Esophagus muscularis mucosa (tissue), 4 donors: ENCODE data around the gene DUSP6. TPM values are rescaled to one million over a fixed set of nuclear protein-coding genes. Genes with fewer than 3 reads are reported as not detected.

ENCODE experiments used
- DNase-seq: peaks from one replicate; pipeline ENCODE4 v3.0.0-alpha.2; 2017; ENCODE audit errors: extremely low spot score
- H3K27ac ChIP-seq, 4 donors: fragments of 200-600 bp; sonication (generic); replicated peaks in 1 of 4; 1 replicate in 3 of 4; 2 replicates in 1 of 4; pipeline ENCODE4 v1.5.1; 2016 to 2019; ENCODE audit warnings: mild to moderate bottlenecking in 1 of 4
- H3K27me3 ChIP-seq, 4 donors: fragments of 200-600 bp; sonication (generic); one replicate each; pipeline versions ENCODE4 v1.5.1 to v1.6.0; 2016 to 2019
- H3K36me3 ChIP-seq, 4 donors: fragments of 200-600 bp; sonication (generic); one replicate each; pipeline ENCODE4 v1.5.1; 2016 to 2019
- H3K4me1 ChIP-seq, 4 donors: fragments of 200-600 bp; sonication (generic); one replicate each; pipeline ENCODE4 v1.5.1; 2016 to 2019
- H3K4me3 ChIP-seq, 4 donors: fragments of 200-600 bp; sonication (generic); 1 replicate in 2 of 4; 2 replicates in 2 of 4; pipeline ENCODE4 v1.5.1; 2016 to 2019; ENCODE audit warnings: mild to moderate bottlenecking in 4 of 4, moderate library complexity in 1 of 4
- H3K9me3 ChIP-seq, 4 donors: fragments of 200-600 bp; sonication (generic); 1 replicate in 3 of 4; 2 replicates in 1 of 4; pipeline ENCODE4 v1.5.1; 2016 to 2019
- CTCF ChIP-seq, 3 experiments: fragments of 200-600 bp in 2 of 3; fragments of 450-650 bp in 1 of 3; sonication (generic) in 2 of 3; IDR thresholded peaks; one replicate each; pipeline ENCODE4 v1.5.1; 2017 to 2019; ENCODE audit warnings: antibody characterized with exemption in 3 of 3, mild to moderate bottlenecking in 2 of 3, moderate library complexity in 1 of 3
- EP300 ChIP-seq: sonication (generic); formaldehyde crosslinking; IDR thresholded peaks from one replicate; pipeline ENCODE4 v1.6.1; 2017; ENCODE audit warnings: antibody characterized with exemption
- POLR2A ChIP-seq: fragments of 450-650 bp; IDR thresholded peaks from one replicate; pipeline ENCODE4 v1.6.1; 2017; ENCODE audit warnings: antibody characterized with exemption, moderate library complexity, mild to moderate bottlenecking, low read depth
- POLR2AphosphoS5 ChIP-seq, 2 donors: sonication (generic); formaldehyde crosslinking; IDR thresholded peaks; one replicate each; pipeline ENCODE4 v1.6.1; 2017; ENCODE audit warnings: antibody characterized with exemption in 2 of 2
- WGBS: methylation state at CpG from one replicate; pipeline ENCODE4 v1.1.5; 2018; 5-methylcytosine and 5-hydroxymethylcytosine counted together
- intact Hi-C: fragments of 100-400 bp; cut with DNase I; formaldehyde crosslinking; loops from one replicate; pipeline ENCODE4 v1.15.1; 2023
- total RNA-seq, 4 donors: library from RNA; depleted of rRNA; stranded (reverse); fragments of >200 nt; gene quantifications; one replicate each; pipeline versions ENCODE4 v1.1.0 to v1.2.1, GENCODE V29; 2016

The DUSP6 gene
- total RNA-seq, 4 donors from 2014 or later: 62.2 to 108 (median 77.4) TPM

- Histone ChIP-seq H3K9me3 (no peaks in the 10 kb centered on the region), H3K36me3 (no peaks in the 10 kb centered on the region), H3K4me3 (no peak overlapping the region), H3K4me1 (peaks cover 24 to 33% (median 28%) of the 10 kb centered on the region in 4 donors), H3K27me3 (no peaks in the 10 kb centered on the region), H3K27ac (no peak overlapping the region)
- no peak for DNase-seq
- 90% methylated on average over 2 of the region's 2 CpGs for WGBS
- no peak for TF ChIP-seq POLR2A
- no peak for TF ChIP-seq POLR2AphosphoS5 (IDR thresholded peaks at IDR 0.05)
- intact Hi-C loops: no loop called here
These were observed 24.5 kb upstream of the DUSP6 start for GRCh38 chr12:89376844-89377243.

GRCh38 chr12:89376202-89376529 is 23.9 kb upstream of the DUSP6 start:
- Histone ChIP-seq H3K4me1 (peaks cover 26 to 39% (median 29%) of the 10 kb centered on the region in 4 donors), H3K4me3 (no peak overlapping the region), H3K36me3 (no peaks in the 10 kb centered on the region), H3K9me3 (no peaks in the 10 kb centered on the region), H3K27me3 (no peaks in the 10 kb centered on the region), H3K27ac (no peak overlapping the region)
- intact Hi-C loops: no loop called here
- 83% methylated on average over 1 of the region's 1 CpG for WGBS
- no peak for DNase-seq
- TF ChIP-seq POLR2A (no peak), EP300 (no peak), POLR2AphosphoS5 (IDR thresholded peaks at IDR 0.05) (no peak), CTCF (IDR thresholded peaks at IDR 0.05) (no peak)

GRCh38 chr12:89373763-89374572 is 21.7 kb upstream of the DUSP6 start:
- Histone ChIP-seq H3K27me3 (no peaks in the 10 kb centered on the region), H3K27ac (peak overlapping the region; percentile 71 to 84 (median 76)), H3K4me1 (peaks cover 33 to 61% (median 48%) of the 10 kb centered on the region in 4 donors), H3K4me3 (no peak overlapping the region), H3K9me3 (no peaks in the 10 kb centered on the region), H3K36me3 (no peaks in the 10 kb centered on the region)
- no peak for TF ChIP-seq CTCF (IDR thresholded peaks at IDR 0.05)
- no peak for TF ChIP-seq POLR2A
- TF ChIP-seq POLR2AphosphoS5 (IDR thresholded peaks at IDR 0.05): peak; percentile 54 to 71
- no peak for TF ChIP-seq EP300
- no peak for DNase-seq
- 14% methylated on average over 2 of the region's 2 CpGs for WGBS
- intact Hi-C loops: no loop called here

- TF ChIP-seq POLR2A: no peak
- TF ChIP-seq EP300: no peak
- no peak for TF ChIP-seq POLR2AphosphoS5 (IDR thresholded peaks at IDR 0.05)
- TF ChIP-seq CTCF (IDR thresholded peaks at IDR 0.05): no peak
- Histone ChIP-seq H3K36me3 (no peaks in the 10 kb centered on the region), H3K27ac (peak overlapping the region; percentile 71 to 84 (median 76)), H3K27me3 (no peaks in the 10 kb centered on the region), H3K4me3 (no peak overlapping the region), H3K9me3 (no peaks in the 10 kb centered on the region), H3K4me1 (peaks cover 33 to 67% (median 56%) of the 10 kb centered on the region in 4 donors)
- intact Hi-C loops: no loop called here
- no peak for DNase-seq
- 91% methylated on average over 6 of the region's 6 CpGs for WGBS
These were observed 20.5 kb upstream of the DUSP6 start for GRCh38 chr12:89372584-89373370.

- 70% methylated on average over 7 of the region's 7 CpGs for WGBS
- Histone ChIP-seq H3K36me3 (no peaks in the 10 kb centered on the region), H3K9me3 (no peaks in the 10 kb centered on the region), H3K27ac (no peak overlapping the region), H3K27me3 (no peaks in the 10 kb centered on the region), H3K4me3 (no peak overlapping the region), H3K4me1 (peaks cover 33 to 67% (median 56%) of the 10 kb centered on the region in 4 donors)
- no peak for DNase-seq
- TF ChIP-seq EP300: no peak
- no peak for TF ChIP-seq POLR2A
- TF ChIP-seq POLR2AphosphoS5 (IDR thresholded peaks at IDR 0.05): no peak
- TF ChIP-seq CTCF (IDR thresholded peaks at IDR 0.05): no peak
- intact Hi-C loops: no loop called here
These were observed 18.5 kb upstream of the DUSP6 start for GRCh38 chr12:89370850-89371249.
